GM12801 (cell line): ENCODE measurements around the gene STARD3.

Experiments
- CTCF ChIP-seq: IDR thresholded peaks from one replicate; pipeline ENCODE4 v1.5.1; 2011; ENCODE audit warnings: control low read depth; ENCODE audit not compliant: insufficient read length; ENCODE audit errors: extremely low read depth

The STARD3 gene

GRCh38 chr17:39658760-39659159, 21.8 kb downstream of the STARD3 start:
- no peak for TF ChIP-seq CTCF

GRCh38 chr17:39659279-39660010, 22.5 kb downstream of the STARD3 start:
- TF ChIP-seq CTCF = no peak

- TF ChIP-seq CTCF = no peak
Observed at GRCh38 chr17:39660011-39660360, 23.0 kb downstream of the STARD3 start.

- no peak for TF ChIP-seq CTCF
Observed at GRCh38 chr17:39660397-39661385, 23.7 kb downstream of the STARD3 start.

GRCh38 chr17:39661744-39662541, 25.0 kb downstream of the STARD3 start:
- no peak for TF ChIP-seq CTCF

- TF ChIP-seq CTCF = no peak
Observed at GRCh38 chr17:39662551-39663339, 25.8 kb downstream of the STARD3 start.
